Lower lobe of right lung (tissue), 2 donors: Measurements from ENCODE around the gene OCSTAMP. TPM values are rescaled to one million over a fixed set of nuclear protein-coding genes. Genes with fewer than 3 reads are reported as not detected.

Source experiments
- ATAC-seq, 2 donors: fragments of 200-7000 bp; cut with Tn5 transposase; one replicate each; pipeline ENCODE4 v1.9.1; 2020 to 2022; ENCODE audit warnings: mild to moderate bottlenecking in 2 of 2, moderate library complexity in 2 of 2
- DNase-seq: peaks from one replicate; pipeline ENCODE4 v3.0.0-alpha.2; 2020
- H3K27ac ChIP-seq: fragments of 200-600 bp; one replicate; pipeline ENCODE4 v1.8.0; 2022
- H3K27me3 ChIP-seq: fragments of 200-600 bp; one replicate; pipeline ENCODE4 v1.8.0; 2022; ENCODE audit warnings: low read depth
- H3K36me3 ChIP-seq: fragments of 200-600 bp; one replicate; pipeline ENCODE4 v1.8.0; 2022; ENCODE audit warnings: mild to moderate bottlenecking
- H3K4me1 ChIP-seq: fragments of 200-600 bp; one replicate; pipeline ENCODE4 v1.8.0; 2022
- H3K4me3 ChIP-seq: fragments of 200-600 bp; one replicate; pipeline ENCODE4 v1.8.0; 2022; ENCODE audit warnings: mild to moderate bottlenecking
- H3K9me3 ChIP-seq: fragments of 200-600 bp; one replicate; pipeline ENCODE4 v1.8.0; 2022
- CTCF ChIP-seq: fragments of 200-600 bp; IDR thresholded peaks from one replicate; pipeline ENCODE4 v1.8.0; 2022; ENCODE audit warnings: antibody characterized with exemption, mild to moderate bottlenecking
- intact Hi-C: fragments of 100-400 bp; cut with DNase I; formaldehyde crosslinking; loops from one replicate; pipeline ENCODE4 v1.11.0; 2022
- total RNA-seq: library from RNA; stranded (reverse); fragmentation: NEBNext Ultra II Directional; extraction: Animal tissue kit (Norgen Biotek cat#: 25700); gene quantifications from one replicate; pipeline ENCODE4 v1.2.1, GENCODE V29; 2021
- donor health status: DM: no; HTN: yes; CAD: no; lungs with severe emphysema.

OCSTAMP gene
- total RNA-seq, 1 donor from 2014 or later, result not detected

- H3K4me1 ChIP-seq, result no peaks in the 10 kb centered on the region
- no peak overlapping the region for H3K27ac ChIP-seq
- intact Hi-C loops, result no loop called here
- peaks cover 8% of the 10 kb centered on the region for H3K27me3 ChIP-seq
- no peaks in the 10 kb centered on the region for H3K9me3 ChIP-seq
- H3K4me3 ChIP-seq, result no peak overlapping the region
- no peaks in the 10 kb centered on the region for H3K36me3 ChIP-seq
- DNase-seq (no peak), ATAC-seq (no peak)
- no peak for TF ChIP-seq CTCF
Measured at GRCh38 chr20:46494077-46494476, 56.4 kb downstream of the OCSTAMP start.

- Histone ChIP-seq H3K9me3 (no peaks in the 10 kb centered on the region), H3K4me1 (no peaks in the 10 kb centered on the region), H3K4me3 (no peak overlapping the region), H3K27ac (no peak overlapping the region), H3K27me3 (peaks cover 8% of the 10 kb centered on the region), H3K36me3 (no peaks in the 10 kb centered on the region)
- ATAC-seq (no peak), DNase-seq (no peak)
- TF ChIP-seq CTCF, result no peak
- intact Hi-C loops, result no loop called here
Measured at GRCh38 chr20:46491354-46491753, 59.1 kb downstream of the OCSTAMP start.

Other genes starting within 250 kb of the OCSTAMP start
- gene CDH22, start 242.2 kb downstream of the OCSTAMP start, total RNA-seq, result 0.35 TPM
- gene ELMO2, start 144.0 kb downstream of the OCSTAMP start, total RNA-seq, result 61.9 TPM
- gene ZNF334, start 37.1 kb downstream of the OCSTAMP start, total RNA-seq, result 4.7 TPM
- 2.0 TPM for gene SLC13A3, start 100.8 kb upstream of the OCSTAMP start, total RNA-seq
- gene TP53RK, start 138.8 kb upstream of the OCSTAMP start, total RNA-seq, result 11.9 TPM
- 11.5 TPM for gene SLC2A10, start 159.0 kb upstream of the OCSTAMP start, total RNA-seq